Amniotic stem cell (primary cell): ENCODE measurements around the gene FBXO34.

Source experiments
- DNase-seq: peaks from one replicate; lab custom pipeline; 2025; lab: John Stamatoyannopoulos, UW

Gene FBXO34

GRCh38 chr14:55383541-55384140 lies 112.4 kb downstream of the FBXO34 start:
- no peak for DNase-seq

GRCh38 chr14:55384536-55384935 lies 113.3 kb downstream of the FBXO34 start:
- DNase-seq: no peak

GRCh38 chr14:55386037-55386808 lies 115.0 kb downstream of the FBXO34 start:
- DNase-seq: no peak

GRCh38 chr14:55387121-55387520 lies 115.9 kb downstream of the FBXO34 start:
- no peak for DNase-seq

- DNase-seq: no peak
These were observed 116.9 kb downstream of the FBXO34 start for GRCh38 chr14:55388160-55388559.

- peak; percentile 32 for DNase-seq
These were observed 118.1 kb downstream of the FBXO34 start for GRCh38 chr14:55389330-55389729.

- peak; percentile 83 for DNase-seq
These were observed 127.5 kb downstream of the FBXO34 start for GRCh38 chr14:55398679-55399078.

GRCh38 chr14:55399183-55399582 lies 128.0 kb downstream of the FBXO34 start:
- DNase-seq: no peak

GRCh38 chr14:55399852-55400251 lies 128.6 kb downstream of the FBXO34 start:
- DNase-seq: no peak

GRCh38 chr14:55401751-55402150 lies 130.5 kb downstream of the FBXO34 start:
- DNase-seq: no peak
